Right forelimb (tissue), 1 donor: Measurements from ENCODE around the gene WDR93.

Experiments
- DNase-seq: peaks from one replicate; pipeline ENCODE4 v3.0.0-alpha.2; 2018

WDR93 gene

DNA sequence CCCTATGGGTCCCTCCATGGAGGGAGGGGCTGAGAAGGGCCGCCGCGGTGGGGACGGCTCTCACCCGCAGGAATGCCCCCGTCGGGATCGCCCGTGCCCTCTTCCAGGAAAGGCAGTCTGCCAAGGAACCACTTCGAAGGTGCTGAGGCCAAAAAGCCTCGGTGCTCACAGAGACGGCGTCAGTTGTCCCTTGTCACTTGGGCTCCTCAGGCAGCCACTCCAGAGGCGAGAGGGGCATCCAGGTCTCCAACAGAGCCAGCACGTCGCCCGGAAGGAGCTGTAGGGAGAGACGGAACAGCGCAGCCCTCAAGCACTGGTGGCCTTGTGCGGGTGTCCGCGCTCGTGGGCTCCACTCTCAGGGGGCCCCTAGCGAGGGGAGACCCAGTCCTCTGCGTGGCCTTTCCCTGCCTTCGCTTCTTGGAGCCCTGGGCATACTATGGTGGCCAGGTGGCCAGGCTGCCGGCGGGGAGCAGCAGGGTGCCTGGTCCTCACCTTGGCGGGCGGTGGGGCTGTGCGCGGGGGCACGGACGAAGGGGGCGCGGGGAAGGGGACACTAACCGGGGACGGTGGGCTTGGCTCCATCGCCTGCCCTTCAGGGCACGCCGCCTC is 59.4 kb downstream of the WDR93 start:
- no peak for DNase-seq

DNA sequence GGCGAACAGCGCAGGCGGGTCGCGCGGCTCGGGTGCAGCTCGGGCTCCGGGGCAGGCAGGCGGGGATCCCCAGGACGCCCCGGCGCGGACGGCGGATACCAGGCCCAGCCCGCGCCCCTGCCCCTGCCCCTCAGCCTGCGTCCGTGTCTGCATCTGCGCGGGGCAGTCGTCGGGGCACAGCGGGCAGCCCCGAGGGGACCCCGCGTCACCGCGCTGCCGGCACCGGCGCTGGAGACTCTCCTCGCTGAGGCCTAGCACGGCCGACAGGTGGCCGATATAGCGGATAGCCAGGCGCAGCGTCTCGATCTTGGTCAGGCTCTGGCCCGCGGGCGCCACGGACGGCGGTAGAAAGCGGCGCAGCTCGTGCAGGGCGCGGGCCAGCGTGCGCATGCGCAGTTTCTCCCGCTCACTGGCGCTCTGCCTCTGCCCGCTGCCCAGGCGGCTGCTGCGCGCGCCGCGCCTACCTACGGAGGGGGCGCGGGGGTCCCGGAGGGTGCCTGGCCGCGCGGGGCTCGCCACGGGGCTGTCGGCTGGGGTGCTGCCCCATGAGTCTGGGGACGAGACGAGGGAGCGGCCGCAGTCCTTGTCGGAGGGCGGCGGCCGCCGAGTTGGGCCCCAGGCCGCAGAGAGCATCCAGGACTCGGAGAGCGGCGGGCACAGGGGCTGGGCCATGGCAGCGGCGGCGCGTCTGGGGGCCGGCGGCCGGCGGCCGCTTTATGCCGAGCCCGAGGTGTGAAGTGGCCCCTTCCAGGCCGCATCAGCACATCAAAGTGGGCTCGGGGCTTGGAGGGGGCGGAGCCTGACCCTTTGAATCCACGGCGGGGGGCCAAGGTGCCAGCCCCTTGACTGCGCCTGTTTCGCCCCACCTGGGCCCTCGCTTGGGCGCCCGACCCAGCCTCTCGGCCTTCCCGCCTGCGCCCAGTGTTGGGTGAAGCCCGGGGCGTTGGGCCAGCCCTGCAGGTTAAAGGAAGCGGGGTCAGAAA is 60.2 kb downstream of the WDR93 start, which contains the start of gene MESP1:
Gene MESP1, minus strand, starts transcription at position 690 of the 983 bp plus-strand sequence. Its CDS starts 18 bp downstream, at position 672.
- DNase-seq, result peak; percentile 93

DNA sequence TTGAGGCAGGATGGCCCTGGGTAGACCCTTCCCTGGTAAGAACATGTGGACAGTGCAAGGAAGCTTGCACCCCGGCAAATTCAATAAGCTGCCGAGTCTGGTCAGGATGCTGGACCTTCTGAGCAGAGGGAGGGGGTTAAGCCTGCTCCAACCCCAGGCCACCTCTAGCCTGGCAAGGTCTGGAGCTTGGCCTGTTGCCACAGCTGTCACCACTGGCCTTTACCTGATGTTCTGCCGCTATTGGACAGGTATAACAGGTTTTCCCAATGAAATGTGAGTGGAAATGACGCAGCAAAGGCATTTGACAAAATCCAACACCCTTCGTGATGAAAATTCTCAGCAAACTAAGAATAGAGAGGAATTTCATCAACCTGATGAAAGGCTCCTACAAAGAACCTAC is 61.1 kb downstream of the WDR93 start:
- DNase-seq, result no peak

DNA sequence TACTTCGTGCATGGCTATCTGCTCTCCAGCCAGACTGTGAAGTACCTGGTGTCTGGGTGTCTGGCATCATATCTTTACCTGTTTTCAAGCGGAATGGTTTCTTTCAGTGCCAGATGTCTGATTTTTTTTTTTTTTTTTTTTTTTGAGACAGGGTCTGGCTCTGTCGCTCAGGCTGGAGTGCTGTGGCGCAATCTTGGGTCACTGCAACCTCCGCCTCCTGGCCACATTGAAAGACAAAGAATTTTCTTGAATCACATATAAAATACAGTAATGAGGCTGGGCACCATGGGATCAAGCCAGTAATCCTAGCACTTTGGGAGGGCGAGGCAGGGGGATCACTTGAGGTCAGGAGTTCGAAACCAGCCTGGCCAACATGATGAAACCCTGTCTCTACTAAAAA is 63.2 kb downstream of the WDR93 start:
- DNase-seq, result no peak

DNA sequence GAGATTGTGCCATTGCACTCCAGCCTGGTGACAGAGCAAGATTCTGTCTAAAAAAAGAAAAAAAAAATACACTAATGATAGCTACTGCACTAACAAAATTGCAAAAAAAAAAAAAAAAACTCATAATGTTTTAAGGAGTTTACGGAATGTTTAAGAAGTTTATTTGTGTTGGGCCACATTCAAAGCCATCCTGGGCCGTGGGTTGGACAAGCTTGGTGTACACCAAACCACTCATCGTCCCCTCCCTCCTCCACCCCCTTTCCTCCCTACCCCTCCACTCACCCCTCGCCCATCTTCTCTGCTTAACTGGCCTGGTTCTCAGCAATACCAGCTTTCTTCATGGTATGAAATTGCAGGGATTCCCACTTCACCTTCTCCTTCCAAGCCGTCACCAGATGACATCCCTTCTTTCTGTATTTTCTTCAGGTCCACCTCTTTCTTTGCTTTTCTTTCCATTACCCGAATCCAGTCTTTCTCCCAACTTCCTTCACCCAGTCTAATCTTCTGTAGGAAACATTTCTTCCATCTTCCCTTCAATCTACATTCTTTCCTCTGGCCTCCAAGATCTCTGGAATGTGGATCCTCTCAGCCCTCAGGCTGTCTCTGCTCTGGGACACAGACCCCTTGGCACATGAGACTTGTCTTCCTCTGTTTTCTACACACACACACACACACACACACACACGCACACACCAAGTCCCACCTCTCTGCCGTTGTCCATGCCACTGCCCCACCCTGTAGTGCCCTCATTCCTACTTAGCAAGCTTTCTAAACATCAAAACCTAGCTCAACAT is 63.9 kb downstream of the WDR93 start:
- no peak for DNase-seq

DNA sequence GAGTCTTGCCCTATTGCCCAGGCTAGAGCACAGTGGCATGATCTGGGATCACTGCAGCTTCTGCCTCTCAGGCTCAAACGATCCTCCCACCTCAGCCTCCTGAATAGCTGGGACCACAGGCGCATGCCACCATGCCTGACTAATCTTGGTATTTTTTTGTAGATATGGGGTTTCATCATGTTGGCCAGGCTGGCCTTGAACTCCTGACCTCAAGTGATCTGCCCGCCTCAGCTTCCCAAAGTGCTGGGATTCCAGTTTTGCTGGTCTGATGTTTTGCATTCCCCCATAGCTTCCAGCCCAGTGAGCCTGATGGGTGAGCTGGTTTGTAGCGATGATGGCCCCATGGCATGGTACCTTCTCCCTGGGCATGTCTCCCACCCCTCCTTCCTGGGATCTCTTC is 65.1 kb downstream of the WDR93 start:
- DNase-seq, result no peak

DNA sequence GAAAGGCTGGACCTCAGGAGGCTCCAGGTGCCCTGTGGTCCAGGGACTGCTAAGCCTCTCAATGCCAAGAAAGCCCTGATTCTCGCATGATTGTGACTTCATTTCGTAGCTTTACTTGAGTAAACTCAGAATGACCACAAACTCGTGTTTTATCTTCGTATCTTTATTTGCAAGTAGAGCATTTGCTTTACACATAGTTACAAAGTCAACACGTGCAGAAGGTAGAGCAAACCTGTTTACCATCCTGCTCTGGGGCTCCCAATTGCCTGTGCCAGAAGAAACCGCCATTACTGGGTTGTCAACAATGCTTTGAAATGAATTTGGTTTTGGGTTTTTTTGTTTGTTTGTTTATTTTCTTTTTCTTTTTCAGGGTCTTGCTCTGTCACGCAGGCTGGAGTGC is 66.3 kb downstream of the WDR93 start:
- no peak for DNase-seq

DNA sequence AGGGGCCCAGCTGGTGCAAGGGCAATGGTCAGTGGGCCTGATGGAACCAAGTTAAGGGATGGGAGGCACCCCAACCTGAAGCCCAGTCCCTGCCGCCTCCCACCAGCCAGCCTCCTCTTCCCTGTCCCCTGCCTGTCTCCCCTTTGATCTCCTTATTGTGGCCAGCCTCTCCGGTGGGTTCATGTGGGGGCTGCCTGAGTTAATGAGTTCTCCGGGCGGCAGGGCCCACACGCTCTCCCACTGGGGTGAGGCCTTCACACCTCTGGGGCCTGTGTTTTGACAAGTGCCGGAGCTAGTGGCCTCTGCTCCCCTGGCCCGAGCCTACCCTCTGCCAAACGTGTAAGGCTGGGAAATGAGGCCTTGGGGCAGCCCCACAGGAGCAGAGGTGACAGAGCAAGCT is 67.7 kb downstream of the WDR93 start:
- no peak for DNase-seq

DNA sequence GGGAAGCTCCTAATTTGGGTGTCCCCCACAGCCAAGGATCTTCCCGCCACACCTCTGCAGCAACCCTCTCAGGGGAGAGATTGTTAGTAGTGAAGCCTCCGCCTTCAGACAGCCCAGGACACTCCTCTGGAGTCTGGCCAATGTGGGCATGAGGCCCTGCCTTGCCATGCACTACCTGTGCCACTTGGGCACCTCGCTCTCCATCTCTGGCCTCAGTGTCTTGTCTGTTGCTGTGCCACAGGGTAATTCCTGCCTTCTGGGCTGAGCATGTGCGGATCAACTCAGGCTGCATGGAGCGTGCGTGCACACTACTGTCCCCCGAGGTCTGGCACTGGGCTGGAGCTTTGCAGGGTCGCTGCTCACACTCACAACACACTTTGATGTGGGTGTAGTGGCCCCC is 68.4 kb downstream of the WDR93 start:
- DNase-seq, result no peak

DNA sequence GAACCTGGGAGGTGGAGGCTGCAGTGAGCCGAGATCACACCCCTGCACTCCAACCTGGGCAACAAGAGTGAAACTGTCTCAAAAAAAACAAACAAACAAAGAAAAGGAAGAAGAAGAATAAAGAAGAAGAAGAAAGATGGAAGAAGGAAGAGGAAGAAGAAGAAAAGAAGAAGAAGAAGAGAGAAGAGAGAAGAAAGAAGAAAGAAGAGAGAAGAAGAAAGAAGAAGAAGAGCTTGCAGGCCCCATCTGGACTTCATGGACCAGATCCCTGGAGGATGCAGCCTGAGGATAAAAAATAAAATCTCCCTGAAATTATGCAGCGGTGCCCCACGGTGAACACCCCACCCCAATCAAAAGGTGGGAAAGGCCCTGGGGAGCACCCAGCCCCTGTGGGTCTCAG is 69.2 kb downstream of the WDR93 start:
- no peak for DNase-seq

DNA sequence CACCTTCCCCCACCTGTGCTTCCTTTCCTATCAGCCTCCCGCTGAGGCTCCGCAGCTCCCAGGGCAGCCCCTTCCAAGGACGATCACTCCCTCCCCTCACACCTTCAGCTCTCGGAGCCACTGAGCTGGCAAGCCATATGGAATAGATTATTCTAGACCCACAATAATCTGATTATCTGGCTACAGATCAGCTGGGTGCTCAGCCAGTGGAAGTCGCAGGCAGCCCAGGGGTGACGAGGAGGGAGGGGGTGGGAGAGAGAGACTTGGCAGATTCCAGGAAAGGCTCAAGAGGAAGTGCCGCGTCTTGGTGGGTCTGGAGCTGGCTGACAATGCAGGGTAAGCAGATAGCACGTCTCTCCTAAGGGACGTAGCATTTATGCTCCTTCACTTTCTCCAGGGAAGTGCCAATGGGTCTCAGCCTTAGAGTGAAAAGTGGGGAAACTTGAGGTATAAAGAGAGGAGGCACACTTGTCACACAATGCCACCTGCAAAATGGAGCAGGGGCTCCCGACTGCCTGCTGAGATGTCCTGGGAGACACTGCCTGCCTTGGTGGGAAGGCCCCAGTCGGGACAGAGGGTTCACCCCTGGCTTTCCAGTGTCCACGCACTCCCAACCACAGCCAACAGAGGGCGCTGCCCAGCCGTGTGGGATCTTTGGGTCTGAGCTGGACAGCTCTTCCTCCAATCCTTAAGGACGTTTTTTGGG is 69.8 kb downstream of the WDR93 start:
- DNase-seq, result peak; percentile 87

DNA sequence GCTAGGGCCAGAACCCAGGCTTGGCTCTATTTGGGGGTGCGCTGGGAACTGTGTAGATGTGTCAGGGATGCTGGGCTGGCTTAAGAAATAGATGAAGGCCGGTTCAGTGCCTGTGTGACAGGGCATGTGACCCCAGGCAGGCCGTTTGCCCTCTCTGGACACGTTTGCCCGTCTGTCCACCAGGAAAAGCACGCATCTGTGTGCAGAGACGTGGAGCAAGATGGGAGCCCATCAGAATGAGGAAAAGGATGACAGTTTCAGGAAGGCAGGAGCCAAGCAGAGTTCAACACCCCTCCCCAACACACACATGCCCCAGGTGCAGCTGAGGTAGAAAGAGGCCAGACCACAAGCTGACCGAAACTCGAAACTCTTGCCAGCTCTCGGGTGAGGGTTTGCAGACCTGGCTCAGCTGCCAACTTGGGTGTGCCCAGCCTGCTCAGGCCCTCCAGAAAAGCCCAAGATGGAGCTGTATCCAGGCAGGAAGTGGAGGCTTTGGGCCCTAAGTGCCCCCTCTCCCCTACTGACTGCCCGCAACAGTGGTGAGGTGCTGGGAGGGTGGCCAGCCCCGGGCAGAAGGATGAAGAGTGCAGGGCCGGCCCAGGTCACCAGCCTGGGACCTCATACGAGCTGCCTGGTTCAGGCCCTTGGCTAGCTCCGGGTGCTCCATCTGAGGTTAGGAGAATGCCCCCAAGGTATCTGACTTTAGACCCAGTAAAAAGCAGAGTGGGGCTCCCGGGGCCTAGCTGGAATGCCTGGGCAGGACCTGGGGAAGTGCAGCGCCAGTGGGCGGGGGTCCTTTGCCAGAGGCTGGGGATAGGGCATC is 70.6 kb downstream of the WDR93 start:
- no peak for DNase-seq

DNA sequence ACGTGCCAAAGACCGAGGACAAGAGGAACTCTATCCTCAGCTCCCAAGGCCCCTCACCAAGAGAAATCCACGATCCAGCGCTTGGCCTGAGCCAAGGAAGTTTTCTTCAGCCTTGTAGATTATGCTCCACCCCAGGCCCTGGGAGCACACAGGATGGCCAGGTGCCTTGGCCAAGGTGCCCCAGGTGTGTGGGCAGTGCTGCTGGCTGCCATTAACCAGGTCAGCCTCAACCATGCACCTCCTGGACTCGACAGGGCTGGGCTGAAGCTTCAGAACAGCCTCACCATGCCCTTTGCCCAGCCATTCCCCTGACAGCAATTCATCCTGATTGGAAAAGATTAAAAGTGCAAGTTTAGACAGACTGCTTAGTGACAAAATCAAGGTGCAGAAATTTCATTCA is 71.3 kb downstream of the WDR93 start:
- no peak for DNase-seq

DNA sequence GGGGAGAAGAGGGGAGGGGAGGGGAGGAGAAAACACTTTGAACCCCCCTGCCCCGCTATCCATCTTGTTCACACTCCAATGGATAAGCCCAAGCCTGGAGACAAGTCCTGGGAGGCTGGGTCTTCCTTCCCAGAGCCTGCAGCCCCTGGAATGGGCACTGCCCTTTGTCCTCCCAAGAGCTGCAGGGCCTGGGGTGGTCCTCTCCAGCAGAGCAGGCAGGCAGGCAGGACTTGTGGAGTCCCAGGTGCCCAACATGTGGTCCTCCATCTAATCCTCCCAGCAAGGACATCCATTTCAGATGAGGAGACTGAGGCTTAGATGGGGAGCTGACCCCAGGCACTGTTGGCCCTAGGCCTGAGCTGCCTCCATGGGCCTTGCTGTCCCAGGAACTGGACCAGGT is 75.1 kb downstream of the WDR93 start:
- no peak for DNase-seq

DNA sequence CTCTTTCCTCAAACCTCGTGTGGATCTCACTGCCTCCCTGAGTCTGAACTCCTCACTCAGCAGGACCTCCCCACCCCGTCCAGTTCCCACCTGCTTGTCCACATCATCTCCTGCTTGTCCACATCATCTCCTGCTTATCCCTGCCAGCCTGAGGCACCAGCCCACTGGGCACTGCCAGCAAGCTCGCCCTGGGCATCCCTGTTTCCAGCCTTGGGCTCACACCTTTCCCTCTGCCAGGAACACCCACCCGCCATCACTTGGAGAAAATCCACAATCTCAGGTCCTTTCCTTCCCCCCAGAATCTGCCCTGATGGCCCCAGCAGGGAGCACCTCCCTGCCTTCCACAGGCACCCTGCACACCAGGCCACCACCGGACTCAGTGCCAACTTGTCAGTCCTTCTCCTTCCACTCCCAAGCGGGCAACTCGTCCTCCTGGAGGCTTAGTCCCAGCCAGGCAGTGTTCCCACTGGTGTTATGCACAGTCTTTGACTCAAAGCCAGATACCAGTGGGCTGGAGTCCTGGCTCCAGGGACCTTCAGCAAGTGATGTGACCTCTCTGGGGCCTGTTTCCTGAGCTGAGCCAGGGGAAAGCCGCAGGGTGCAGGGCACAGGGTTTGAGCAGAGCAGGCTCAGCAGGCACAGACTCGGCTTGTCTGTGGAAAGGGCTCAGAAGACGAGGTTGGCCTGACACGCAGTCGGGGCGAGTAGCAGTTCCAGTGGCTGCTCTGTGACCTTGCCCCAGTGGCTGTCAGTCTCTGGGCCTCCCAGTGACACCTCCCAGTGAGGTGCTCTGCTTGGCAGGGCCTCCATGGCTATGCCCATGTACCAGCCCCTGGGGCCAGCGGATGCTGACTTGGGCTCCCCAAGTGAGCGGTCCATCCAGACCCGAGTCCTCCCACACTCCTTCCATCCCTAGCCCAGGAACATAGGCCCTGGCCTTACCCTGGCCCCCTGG is 76.0 kb downstream of the WDR93 start:
- no peak for DNase-seq

DNA sequence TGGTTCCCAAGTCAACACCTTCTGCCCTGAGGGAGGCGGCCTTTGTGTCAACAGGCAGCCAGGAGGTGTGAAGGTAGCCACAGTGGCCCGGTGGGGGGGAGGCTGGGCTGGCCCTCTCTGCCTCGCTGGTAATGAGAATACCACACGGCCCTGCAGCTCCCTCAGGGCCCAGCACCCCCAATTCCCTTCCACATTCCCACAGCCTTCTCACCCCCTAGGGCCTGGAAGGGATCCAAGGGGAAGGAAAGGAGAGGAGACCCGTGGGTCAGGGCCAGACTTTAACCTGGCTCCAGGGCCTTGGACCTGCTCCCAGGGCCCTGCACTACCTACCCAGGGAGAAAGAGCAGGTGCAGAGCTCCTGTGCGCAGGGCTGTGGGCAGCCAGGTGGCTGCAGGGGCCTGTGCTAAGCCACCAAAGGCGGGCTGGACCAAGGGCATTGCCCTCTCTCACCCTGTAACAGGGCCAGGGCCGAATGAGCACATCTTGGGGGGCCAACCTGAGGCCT is 76.9 kb downstream of the WDR93 start:
- no peak for DNase-seq

DNA sequence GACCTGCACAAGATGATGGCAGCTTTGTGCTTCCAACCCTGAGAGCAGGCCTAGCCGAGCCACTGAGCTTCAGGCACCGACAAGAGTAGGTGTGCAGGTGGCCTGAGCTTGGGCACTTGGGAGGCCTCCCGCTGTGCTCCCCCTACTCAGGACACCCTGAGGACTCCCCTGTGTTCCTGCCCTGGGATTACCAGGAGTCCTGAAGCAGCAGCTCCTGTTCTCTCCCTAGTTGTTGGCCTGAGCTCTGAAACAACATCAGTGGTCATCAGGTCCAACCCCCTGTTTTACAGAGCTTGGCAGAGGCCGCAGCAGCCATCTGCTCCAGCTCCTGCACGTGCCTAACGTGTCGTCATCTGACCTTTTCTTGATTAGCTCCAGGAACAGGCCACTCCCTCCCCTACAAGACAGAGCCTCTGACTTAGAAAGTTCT is 77.5 kb downstream of the WDR93 start:
- DNase-seq, result no peak

DNA sequence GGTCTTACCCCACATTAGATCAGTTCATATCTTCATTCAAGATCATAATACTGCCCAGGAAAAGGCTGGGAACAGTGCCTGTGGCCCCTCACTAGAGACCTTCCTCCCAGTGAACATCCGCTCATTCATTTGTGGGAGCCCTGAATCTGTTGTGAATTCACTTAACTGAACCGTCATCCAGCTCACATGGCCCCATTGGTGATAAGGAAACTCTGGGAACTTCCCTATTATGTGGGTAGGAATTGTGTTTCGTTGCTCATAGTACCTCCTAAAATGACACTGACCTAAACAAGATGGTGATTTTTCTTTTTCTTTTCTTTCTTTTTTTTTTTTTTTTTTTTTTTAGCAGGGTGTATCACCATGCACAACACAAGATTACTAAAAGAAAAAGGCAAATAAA is 78.8 kb downstream of the WDR93 start:
- no peak for DNase-seq

DNA sequence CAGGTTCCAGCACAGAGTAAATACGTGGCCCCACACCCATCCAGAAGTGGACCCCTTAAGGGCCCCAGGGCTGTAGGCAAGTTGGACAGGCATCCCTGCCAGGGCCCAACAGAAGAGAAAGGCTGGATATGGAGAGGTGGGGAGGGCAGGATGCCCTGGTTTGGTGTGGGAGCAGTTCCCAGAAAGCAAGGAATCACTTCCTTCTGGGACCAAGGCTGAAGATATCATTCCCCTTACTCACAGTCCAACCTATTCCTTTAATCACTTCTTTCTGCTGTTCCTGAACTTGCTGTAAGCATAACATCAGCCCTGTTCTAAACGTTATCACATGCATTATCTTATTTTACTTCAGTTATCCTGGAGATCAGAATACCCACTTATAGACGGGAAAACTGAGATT is 79.4 kb downstream of the WDR93 start:
- no peak for DNase-seq

DNA sequence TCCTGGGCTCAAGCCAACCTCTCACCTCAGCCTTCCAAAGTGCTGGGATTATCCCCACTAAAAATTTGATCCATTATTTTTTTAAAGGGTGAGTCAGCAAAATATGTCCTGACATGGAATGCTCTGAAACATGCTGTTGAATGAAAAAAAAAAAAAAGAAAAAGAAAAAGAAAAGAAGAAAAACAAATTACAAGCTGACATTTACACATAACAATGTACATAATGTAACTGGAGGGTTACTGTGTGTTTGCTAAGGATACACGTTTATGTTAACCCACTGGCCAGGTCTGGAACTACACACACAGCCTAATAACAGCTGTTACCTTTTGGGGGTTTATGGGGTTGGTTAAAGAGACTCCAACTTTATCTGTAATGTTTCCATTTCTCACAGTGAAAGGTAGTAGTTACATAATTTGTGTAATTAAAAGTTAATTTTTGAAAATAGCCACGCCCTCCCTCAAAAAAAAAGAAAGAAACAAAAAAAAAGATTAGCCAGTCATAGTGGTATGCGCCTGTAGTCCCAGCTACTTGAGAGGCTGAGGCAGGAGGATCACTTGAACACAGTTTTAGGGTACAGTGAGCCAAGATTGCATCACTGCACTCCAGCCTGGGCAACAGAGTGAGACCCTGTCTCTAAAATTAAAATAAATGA is 82.4 kb downstream of the WDR93 start:
- no peak for DNase-seq
